Measurements from ENCODE around the gene MUC5AC. TPM values are rescaled to one million over a fixed set of nuclear protein-coding genes. Genes with fewer than 3 reads are reported as not detected.

MUC5AC gene
- total RNA-seq, 2 donors from 2014 or later: not detected

- H3K9me3 Mint-ChIP-seq: no peaks in the 10 kb centered on the region
- DNase-seq (ENCODE audit: low spot score in 2 of 2) (peak in 1 of 2 donors; percentile 50), ATAC-seq (no peak)
- H3K36me3 Mint-ChIP-seq: no peaks in the 10 kb centered on the region
- no peak overlapping the region for H3K27ac Mint-ChIP-seq
Measured at GRCh38 chr11:1193326-1194230, 35.8 kb downstream of the MUC5AC start.

DNA sequence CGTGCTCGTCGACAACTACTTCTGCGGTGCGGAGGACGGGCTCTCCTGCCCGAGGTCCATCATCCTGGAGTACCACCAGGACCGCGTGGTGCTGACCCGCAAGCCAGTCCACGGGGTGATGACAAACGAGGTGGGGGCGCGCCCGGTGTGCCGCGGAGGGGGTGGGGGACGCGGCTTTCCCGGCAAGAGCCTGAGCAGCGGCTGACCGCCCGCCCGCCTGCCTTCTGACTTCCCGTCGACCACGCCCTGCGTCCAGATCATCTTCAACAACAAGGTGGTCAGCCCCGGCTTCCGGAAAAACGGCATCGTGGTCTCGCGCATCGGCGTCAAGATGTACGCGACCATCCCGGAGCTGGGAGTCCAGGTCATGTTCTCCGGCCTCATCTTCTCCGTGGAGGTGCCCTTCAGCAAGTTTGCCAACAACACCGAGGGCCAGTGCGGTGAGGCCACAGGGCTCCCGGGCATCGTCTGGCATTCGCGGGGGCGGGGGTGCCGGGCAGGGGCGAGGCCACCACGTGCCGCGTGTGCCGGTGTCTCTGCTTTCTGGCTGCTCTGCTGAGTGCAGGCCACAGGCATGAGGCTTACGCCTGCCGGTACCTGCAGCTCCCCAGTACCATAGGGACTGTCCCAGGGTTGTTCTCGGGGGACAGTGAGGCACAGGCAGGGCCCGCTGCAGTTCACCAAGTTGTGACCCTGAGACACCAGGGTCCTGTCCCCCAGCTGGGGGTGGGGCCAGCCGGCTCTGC is 36.7 kb downstream of the MUC5AC start:
- no peaks in the 10 kb centered on the region for H3K9me3 Mint-ChIP-seq
- peak in 1 of 2 donors; percentile 47 for DNase-seq (ENCODE audit: low spot score in 2 of 2)
- no peak overlapping the region for H3K27ac Mint-ChIP-seq
- ATAC-seq: no peak
- H3K36me3 Mint-ChIP-seq: no peaks in the 10 kb centered on the region

DNA sequence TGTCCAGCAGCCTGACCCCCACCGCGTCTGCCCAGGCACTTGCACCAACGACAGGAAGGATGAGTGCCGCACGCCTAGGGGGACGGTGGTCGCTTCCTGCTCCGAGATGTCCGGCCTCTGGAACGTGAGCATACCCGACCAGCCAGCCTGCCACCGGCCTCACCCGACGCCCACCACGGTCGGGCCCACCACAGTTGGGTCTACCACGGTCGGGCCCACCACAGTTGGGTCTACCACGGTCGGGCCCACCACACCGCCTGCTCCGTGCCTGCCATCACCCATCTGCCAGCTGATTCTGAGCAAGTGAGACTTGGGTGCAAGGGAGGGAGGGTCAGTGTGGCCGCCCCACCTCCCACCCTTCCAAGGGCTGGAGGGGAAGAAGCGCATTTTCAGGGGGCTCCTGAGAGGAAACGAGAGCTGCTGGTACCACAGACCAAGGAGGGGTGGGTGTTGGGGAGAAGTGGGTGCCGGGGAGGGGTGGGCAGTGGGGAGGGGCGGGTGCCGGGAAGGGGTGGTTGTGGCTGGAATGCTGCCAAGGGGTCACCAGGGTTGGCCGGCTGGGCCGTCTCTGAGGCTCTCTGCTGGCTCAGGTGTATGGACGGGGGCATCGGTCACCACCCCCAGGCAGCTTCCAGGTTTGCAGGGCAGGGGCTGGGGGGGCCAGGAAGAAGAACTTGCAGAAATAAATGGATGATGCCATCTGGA is 37.4 kb downstream of the MUC5AC start:
- H3K27ac Mint-ChIP-seq: no peak overlapping the region
- no peaks in the 10 kb centered on the region for H3K36me3 Mint-ChIP-seq
- ATAC-seq (no peak), DNase-seq (ENCODE audit: low spot score in 2 of 2) (peak in 1 of 2 donors; percentile 47)
- H3K9me3 Mint-ChIP-seq: no peaks in the 10 kb centered on the region

- H3K27ac Mint-ChIP-seq: no peak overlapping the region
- ATAC-seq (no peak), DNase-seq (ENCODE audit: low spot score in 2 of 2) (peak in 1 of 2 donors; percentile 53)
Measured at GRCh38 chr11:1195682-1196515, 38.1 kb downstream of the MUC5AC start.

GRCh38 chr11:1196516-1197391 is 39.0 kb downstream of the MUC5AC start:
- peak in 1 of 2 donors; percentile 49 for DNase-seq (ENCODE audit: low spot score in 2 of 2)
- H3K9me3 Mint-ChIP-seq: no peaks in the 10 kb centered on the region

More at GRCh38 chr11:1195682-1196515, 38.1 kb downstream of the MUC5AC start:
- Mint-ChIP-seq H3K9me3 (no peaks in the 10 kb centered on the region), H3K36me3 (no peaks in the 10 kb centered on the region)

DNA sequence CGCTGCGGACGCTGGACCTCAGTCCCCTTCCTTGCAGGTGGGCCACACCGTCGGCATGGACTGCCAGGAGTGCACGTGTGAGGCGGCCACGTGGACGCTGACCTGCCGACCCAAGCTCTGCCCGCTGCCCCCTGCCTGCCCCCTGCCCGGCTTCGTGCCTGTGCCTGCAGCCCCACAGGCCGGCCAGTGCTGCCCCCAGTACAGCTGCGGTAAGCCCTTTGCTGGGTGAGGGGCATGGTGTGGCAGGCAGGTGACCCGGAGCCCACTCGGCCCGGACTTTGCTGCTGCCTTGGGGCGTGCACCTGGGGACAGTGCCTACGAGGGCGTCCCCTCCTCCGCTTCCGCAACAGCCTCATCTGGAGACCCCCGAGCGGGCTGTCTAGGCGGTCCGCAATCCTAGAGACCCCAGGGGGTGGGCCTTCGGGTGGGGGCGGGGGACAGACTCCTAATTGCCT is 39.7 kb downstream of the MUC5AC start:
- DNase-seq (ENCODE audit: low spot score in 2 of 2) (peak in 1 of 2 donors; percentile 51), ATAC-seq (no peak)
- no peaks in the 10 kb centered on the region for H3K9me3 Mint-ChIP-seq
- H3K36me3 Mint-ChIP-seq: no peaks in the 10 kb centered on the region
- H3K27ac Mint-ChIP-seq: no peak overlapping the region

More at GRCh38 chr11:1196516-1197391, 39.0 kb downstream of the MUC5AC start:
- Mint-ChIP-seq H3K27ac (no peak overlapping the region), H3K36me3 (no peaks in the 10 kb centered on the region)
- no peak for ATAC-seq

- peak in 1 of 2 donors; percentile 54 for DNase-seq (ENCODE audit: low spot score in 2 of 2)
Measured at GRCh38 chr11:1197886-1198560, 40.3 kb downstream of the MUC5AC start.

DNA sequence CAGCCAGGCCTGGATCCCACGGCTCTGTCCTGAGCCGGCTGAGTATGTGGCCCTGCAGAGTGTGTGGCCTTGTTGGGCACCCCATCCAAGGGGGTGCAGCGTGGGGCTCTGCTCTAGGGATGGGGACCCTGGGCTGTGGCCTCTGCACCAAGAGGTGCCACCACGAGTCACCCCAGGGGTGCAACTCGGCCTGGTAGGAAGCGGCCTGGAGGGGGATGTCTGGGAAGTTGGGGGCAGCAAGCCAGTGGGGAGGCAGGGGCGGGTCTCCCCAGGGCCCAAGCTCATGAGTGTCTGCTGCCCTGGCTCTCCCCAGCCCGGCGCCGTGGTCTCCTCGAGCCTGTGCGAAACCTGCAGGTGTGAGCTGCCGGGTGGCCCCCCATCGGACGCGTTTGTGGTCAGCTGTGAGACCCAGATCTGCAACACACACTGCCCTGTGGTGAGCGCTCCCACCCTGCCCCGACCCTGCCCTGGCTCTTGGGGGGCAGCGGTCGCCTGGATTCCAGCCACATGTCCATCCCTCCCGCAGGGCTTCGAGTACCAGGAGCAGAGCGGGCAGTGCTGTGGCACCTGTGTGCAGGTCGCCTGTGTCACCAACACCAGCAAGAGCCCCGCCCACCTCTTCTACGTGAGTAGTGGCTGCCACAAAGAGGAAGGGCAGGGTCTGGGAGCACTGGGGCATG is 40.9 kb downstream of the MUC5AC start:
- no peak for DNase-seq (ENCODE audit: low spot score in 2 of 2)
- no peaks in the 10 kb centered on the region for H3K9me3 Mint-ChIP-seq
- H3K27ac Mint-ChIP-seq: no peak overlapping the region
- no peak for ATAC-seq
- no peaks in the 10 kb centered on the region for H3K36me3 Mint-ChIP-seq

More at GRCh38 chr11:1197886-1198560, 40.3 kb downstream of the MUC5AC start:
- Mint-ChIP-seq H3K36me3 (no peaks in the 10 kb centered on the region), H3K9me3 (no peaks in the 10 kb centered on the region), H3K27ac (no peak overlapping the region)
- ATAC-seq: no peak

GRCh38 chr11:1199241-1199750 is 41.5 kb downstream of the MUC5AC start:
- no peak overlapping the region for H3K27ac Mint-ChIP-seq
- no peak for ATAC-seq
- no peaks in the 10 kb centered on the region for H3K9me3 Mint-ChIP-seq
- H3K36me3 Mint-ChIP-seq: no peaks in the 10 kb centered on the region
- peak in 1 of 2 donors; percentile 53 for DNase-seq (ENCODE audit: low spot score in 2 of 2)

GRCh38 chr11:1199751-1200610 is 42.2 kb downstream of the MUC5AC start:
- no peak overlapping the region for H3K27ac Mint-ChIP-seq
- ATAC-seq (no peak), DNase-seq (ENCODE audit: low spot score in 2 of 2) (peak in 1 of 2 donors; percentile 51)
- no peaks in the 10 kb centered on the region for H3K36me3 Mint-ChIP-seq
- no peaks in the 10 kb centered on the region for H3K9me3 Mint-ChIP-seq

GRCh38 chr11:1200611-1201191 is 42.9 kb downstream of the MUC5AC start:
- Mint-ChIP-seq H3K36me3 (no peaks in the 10 kb centered on the region), H3K9me3 (no peaks in the 10 kb centered on the region), H3K27ac (no peak overlapping the region)
- DNase-seq (ENCODE audit: low spot score in 2 of 2) (peak in 1 of 2 donors; percentile 47), ATAC-seq (no peak)

GRCh38 chr11:1201395-1202153 is 43.8 kb downstream of the MUC5AC start:
- Mint-ChIP-seq H3K9me3 (no peaks in the 10 kb centered on the region), H3K36me3 (no peaks in the 10 kb centered on the region)
- ATAC-seq: no peak

More at GRCh38 chr11:1201395-1202153, 43.8 kb downstream of the MUC5AC start:
- DNase-seq (ENCODE audit: low spot score in 2 of 2): no peak
- no peak overlapping the region for H3K27ac Mint-ChIP-seq
